GM21390 (cell line): ENCODE results near the gene PARL.
"Not testable (repeated sequence)": the region's sequence is repeated elsewhere in the genome, so short reads cannot be mapped to it uniquely, and the experiment has no call there.

Experiments
- ATAC-seq: cut with Tn5 transposase; IDR thresholded peaks from one replicate; pipeline ENCODE4 v1.9.1; 2021; ENCODE audit not compliant: unreplicated experiment

The PARL gene

GRCh38 chr3:183906234-183906921 is 21.7 kb upstream of the PARL start:
- no peak for ATAC-seq

DNA sequence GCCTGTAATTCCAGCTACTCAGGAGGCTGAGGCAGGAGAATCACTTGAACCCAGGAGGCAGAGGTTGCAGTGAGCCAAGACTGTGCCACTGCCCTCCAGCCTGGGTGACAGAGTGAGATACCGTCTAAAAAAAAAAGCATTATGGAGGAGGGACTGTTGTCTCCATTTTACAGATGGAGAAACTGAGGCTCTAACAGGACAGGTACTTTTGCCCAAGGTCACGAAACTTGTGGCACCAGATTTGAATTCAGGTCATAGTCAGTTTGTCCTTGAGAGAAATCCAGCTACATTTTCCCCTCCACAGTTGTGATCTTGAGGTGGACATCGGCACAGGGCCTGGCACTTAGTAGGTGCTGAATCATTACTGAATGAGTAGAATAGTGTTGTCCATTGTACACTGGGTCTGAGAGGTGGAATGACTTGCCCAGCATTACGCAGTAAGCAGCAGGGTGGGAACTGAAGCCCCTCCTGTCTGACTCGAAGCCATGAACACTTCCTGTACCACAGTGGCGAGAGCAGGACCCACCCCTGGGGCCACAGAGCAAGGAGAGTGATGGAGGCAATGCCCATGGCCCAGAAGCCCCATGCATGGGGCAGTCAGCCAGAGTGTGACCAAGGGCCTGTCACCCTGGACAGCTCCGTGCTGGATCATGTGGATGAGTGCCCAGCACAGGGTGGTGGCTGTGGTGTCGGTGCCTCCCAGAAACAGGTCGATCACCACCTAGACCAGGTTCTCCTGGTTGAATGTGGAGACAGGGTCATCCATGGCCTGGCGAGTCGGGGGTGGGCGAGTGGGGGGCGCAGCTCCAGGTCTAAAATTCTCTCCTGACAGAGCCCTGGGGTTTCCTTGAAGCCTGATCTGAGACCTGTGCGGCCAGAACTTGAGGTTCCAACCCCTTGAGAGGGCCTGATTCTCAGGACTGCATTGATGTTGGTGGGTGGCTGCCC is 20.4 kb upstream of the PARL start:
- ATAC-seq = no peak

DNA sequence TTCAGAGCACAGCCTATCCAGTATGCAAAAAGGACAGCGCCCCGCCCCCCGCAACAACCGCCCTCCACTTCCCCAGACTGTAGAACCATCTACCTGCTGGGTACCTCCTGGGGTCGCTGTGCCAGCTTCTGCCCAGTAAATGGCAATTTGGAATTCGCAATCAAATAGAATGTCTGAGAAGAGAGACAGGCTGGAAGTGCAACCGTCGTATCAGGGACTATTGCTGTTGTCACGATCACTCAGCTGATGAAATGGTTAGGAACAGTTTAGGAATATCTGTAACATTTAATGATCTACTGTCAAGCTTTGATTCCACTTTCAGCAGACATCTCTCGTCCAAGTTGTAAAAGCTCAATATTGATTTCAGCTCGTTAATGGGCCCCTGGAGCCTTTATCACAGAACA is 13.3 kb upstream of the PARL start:
- ATAC-seq = no peak

GRCh38 chr3:183897606-183898005 is 12.9 kb upstream of the PARL start:
- no peak for ATAC-seq

DNA sequence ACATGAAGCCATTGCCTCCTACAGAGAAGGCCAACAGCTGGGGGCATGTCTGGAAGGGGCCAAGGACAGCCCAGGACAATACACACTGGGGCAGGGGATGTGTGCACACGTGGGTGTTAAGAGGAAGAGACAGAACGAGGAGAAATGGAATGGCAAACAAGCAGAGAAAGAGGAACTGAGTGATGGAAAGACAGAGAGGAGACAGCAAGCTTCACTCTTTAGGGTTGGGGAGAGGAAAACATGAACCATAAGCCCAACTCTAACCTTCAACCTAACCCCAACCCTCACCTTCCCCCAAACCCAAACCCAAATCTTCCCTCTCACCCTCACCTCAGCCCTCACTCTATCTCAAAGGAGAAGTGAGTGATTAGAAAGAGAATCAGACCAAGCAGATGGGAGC is 11.9 kb upstream of the PARL start:
- ATAC-seq = no peak

DNA sequence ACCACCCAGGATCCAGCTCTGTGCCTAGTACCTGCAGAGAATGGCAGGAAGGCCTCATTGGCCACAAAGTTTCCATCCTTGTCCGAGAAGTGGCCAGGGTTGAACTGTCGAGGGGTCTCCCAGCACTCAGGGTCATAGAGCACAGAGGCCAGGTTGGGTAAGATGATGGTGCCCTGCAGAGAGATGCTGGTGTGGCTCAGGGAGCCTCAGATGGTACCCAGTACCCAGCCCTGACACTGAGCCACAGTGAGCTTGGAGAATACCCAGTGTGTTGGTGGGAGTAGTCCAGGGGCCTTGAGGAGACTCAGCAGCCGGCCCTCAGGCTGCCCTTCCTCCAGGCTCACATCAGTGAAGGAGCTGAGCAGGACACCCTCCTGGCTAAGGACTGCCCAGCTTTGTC is 11.5 kb upstream of the PARL start:
- ATAC-seq = no peak

DNA sequence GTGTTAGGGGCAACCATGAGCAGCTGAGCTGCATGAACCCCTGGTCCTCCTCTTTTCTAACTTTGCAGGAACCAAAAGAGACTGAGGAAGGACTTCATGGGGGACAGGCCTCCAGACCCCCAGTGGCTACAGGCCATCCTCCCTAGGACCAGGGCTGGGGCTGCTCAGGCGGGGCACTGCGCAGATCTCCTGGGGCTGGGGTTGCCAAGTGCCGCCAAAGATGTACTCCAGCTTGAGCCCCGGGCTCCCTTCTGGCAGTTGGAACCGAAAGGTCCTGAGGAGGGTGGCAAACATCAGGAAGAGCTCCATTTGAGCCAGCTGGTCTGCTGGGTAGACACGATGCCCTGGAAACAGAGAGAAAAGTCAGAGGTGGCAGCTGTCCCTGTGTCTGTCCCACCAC is 11.1 kb upstream of the PARL start:
- no peak for ATAC-seq

DNA sequence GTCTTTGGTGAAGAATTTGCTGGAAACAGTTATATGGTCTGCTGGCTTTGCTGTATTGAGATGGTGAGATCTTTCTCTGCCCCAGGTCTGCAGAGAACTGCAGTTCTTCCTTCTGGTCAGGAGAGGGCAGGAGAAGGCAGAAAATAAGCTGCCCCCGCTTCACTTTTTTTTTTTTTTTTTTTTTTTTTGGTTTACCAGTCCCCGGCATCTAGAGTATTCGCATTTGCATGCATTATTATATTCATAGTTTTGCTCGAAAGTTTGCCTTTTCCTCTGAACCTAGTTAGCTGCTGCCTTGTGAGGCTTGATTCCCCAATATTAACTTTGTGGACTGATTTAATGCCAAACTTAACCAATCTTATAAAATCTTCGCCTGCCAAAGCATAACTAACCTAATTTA is 10.6 kb upstream of the PARL start:
- no peak for ATAC-seq

DNA sequence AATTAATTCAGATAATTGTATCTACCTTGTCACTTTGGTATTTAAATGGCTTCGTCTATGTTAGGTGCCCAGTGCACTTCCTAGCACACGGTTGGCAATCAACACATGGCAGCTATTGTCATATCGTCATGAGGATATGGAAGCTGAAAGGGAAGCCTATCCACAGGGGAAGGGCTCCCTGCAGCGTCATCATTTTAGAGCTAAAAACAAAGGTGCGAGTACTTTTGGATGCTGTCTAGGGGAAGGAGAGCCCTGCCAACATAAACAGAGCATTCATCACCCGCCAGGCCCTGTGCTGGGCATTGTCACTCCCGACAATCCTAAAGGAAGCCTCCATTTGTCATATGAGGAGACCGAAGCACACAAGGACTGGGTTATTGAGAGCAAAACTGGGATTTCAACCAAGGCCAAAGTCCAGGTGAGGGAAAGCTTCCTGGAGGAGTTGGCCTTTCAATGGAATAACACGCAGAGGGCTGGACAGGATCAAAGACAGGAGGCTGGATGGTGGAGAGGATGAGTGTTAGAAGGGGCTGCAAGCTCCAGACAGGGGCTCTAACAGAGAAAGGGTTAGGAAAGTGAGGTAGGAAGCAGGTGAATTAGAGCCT is 8.0 kb upstream of the PARL start:
- ATAC-seq = no peak

DNA sequence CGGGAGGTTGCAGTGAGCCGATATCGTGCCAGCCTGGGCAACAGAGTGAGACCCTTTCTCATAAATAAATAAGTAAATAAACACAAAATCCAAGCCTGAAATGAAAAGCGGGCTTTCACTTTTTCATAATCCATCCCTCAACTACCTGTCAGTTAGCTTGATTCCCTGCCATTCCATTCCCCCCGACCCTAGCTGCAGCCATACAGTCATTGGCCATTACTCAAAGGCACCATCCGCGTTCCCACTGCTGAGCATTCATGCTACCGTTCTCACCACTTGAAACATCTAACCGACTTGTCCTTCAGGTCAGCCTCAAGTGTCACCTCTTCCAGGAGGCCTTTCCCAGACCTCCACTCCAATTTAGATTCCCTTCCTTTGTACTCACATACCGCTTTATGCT is 1.1 kb upstream of the PARL start:
- ATAC-seq = no peak

DNA sequence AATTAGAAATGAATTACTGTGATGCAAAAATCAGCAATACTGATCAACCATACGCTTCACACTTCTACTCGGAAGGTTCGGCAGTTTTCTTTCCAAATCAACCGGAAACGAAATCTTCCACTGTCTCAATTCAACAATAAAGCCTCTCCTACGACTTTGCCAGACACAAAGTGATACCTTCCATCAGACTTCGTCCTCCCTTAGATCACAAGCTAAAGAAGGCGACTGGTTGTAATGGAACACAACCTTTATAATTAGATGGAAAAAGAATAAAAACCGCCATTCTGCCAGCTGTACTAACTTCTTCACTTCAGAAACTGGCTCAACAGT is 618 bp downstream of the PARL start:
- ATAC-seq = no peak

DNA sequence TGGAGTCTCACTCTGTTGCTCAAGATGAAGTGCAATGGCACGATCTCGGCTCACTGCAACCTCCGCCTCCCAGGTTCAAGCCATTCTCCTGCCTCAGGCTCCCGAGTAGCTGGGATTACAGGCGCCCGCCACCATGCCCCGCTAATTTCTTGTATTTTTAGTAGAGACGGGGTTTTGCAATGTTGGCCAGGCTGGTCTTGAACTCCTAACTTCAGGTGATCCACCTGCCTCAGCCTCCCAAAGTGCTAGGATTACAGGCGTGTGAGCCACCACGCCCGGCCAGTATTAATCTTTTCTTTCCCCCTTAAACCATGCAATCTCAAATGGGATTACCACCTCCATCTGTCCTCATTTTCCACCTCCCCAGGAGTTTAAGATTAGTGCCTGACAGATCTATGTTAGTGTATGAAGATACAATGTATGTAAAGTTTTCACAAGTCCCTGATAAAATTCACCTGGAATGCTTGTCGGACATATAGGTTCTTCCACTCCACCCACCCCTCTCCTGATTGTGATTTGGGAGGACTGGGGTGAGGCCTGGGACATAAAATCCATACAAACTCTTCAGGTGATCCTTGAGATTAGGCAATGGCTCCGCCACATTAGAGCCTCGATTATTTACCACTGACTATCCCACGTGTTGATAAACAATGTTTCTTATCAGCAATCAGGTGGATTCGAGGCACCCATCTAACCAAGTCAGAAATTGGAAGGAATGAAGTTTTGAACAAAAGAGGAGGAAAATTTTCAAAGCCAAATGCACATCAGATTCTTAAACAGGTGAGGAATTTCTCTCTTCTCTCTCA is 1.2 kb downstream of the PARL start:
- ATAC-seq = no peak

DNA sequence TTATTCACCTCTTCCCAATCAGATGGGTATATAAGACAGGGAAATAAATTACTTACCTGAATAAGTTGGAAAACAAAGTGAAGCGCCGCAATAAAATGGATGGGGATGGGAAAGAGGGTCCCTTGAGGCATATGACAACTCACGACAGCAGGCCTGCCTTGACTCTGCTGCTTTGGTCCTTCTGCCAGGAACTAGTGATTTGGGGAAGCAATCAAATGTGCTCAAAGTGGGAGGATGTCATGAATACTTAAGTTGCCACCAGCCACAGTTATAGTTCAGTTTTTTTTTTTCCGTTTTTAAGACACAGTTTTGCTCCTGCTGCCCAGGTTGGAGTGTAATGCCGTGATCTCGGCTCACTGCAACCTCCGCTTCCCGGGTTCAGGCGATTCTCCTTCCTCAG is 4.6 kb downstream of the PARL start:
- no peak for ATAC-seq

DNA sequence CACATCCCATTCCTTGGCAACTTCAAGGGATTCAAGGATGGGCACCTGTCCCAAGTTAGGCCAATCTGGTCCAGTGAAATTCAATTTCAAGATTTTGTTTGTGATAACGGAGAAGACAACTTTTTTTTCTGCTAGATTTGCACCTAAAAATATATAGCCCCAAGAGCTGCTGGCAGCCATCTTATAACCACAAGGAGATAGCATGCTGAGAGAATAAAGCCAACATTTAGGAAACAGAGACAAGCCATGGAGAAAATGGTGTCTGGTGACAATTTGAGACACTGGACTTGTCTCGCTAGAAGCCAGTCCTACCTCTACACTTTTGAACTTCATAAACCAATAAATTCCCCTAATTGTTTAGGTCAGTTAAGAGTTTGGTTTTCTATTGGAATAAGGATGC is 5.4 kb downstream of the PARL start:
- no peak for ATAC-seq

DNA sequence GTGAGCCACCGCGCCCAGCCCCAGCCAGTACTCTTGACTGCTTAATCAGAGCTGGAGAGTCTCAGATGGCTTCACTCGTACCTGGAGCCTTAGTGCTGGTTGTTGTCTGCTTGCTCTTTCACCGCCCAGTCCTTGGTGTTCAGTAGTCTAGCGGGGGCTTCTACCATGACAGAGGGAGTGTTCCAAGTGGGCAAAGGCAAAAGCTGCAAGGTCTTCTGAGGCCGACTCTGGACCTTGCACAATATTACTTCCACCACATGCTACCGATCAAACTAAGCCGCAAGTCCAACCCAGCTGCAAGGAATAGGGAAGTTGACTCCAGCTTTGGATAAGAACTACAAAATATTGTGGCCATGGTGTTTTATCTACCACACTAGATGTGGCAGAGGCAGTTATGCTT is 6.6 kb downstream of the PARL start:
- no peak for ATAC-seq

DNA sequence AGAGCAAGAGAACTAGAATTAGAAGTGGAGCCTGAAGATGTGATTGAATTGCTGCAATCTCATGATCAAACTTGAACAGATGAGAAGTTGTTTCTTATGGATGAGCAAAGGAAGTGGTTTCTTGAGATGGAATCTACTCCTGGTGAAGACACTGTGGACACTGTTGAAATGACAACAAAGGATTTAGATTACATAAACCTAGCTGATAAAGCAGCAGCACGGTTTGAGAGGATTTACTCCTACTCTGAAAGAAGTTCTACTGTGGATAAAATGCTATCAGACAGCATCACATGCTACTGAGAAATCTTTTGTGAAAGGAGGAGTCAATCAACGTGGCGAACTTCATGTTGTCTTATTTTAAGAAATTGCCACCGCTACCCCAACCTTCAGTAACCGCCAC is 7.5 kb downstream of the PARL start:
- not testable (repeated sequence) for ATAC-seq

DNA sequence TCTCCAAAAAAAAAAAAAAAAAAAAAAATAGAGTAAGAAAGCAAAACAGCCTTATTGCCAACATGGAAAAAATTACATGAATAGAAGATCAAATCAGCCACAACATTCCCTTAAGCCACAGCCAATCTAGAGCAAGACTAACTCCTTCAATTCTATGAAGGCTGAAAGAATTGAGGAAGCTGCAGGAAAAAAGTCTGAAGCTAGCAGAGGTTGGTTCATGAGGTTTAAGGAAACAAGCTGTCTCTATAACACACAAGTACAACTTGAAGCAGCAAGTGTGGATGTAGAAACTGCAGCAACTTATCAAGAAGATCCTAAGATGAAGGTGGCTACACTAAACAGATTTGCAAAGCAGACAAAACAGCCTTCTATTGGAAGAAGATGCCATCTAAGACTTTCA is 9.3 kb downstream of the PARL start:
- ATAC-seq = no peak

GRCh38 chr3:183873914-183874313 is 10.8 kb downstream of the PARL start:
- no peak for ATAC-seq

GRCh38 chr3:183871541-183871940 is 13.1 kb downstream of the PARL start:
- no peak for ATAC-seq

- no peak for ATAC-seq
Observed at GRCh38 chr3:183870563-183870962, 14.1 kb downstream of the PARL start.

DNA sequence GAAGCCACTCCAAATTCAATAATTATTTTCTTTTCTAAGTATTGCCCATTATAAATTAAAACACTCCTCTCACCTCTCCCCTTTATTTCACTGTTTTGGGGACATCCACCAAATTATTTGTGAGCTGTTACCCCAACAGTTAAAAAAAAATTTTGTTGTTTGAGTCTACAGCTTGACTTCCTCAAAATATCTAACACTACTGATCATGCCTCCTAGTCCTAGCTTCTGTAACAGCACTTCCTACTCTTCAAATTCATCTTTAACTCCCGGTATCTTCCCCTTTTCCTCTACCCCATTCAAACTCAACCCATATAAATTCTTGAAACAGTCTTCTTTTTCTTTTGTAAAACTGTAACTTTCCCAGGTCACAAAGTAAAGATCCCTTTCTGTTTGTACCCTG is 15.9 kb downstream of the PARL start:
- no peak for ATAC-seq
